H1 (cell line): ENCODE data around the gene TRIM15. TPM values are rescaled to one million over a fixed set of nuclear protein-coding genes. Genes with fewer than 3 reads are reported as not detected.

ENCODE experiments used
- CTCF ChIA-PET: fragments of 300-600 bp; sonication (Branson Sonifier 250); formaldehyde crosslinking; loops from one replicate; lab custom pipeline; 2021; ENCODE audit not compliant: partially characterized antibody; lab: Charles Lee
- POLR2A ChIA-PET: fragments of 300-600 bp; sonication (Branson Sonifier 250); formaldehyde crosslinking; loops from one replicate; lab custom pipeline; 2021; ENCODE audit warnings: inconsistent platforms; ENCODE audit not compliant: partially characterized antibody; lab: Charles Lee
- DNase-seq, 2 experiments: peaks; one replicate each; pipeline versions ENCODE4 v3.0.0 to v3.0.0-alpha.2; 2010 to 2022; ENCODE audit warnings: low spot score in 2 of 2, low read depth in 1 of 2, mixed read lengths in 1 of 2
- FAIRE-seq: peaks from 2 replicates; lab custom pipeline; 2011; peaks lifted over from hg19 to GRCh38; lab: Jason Lieb, UNC
- H2AFZ ChIP-seq: 2 replicates; pipeline ENCODE4 v1.8.1; 2012; ENCODE audit warnings: low read length, inconsistent platforms
- H2AK5ac ChIP-seq: 2 replicates; pipeline ENCODE4 v1.6.1; 2013; ENCODE audit warnings: low read depth, low read length
- H2BK120ac ChIP-seq: replicated peaks from 2 replicates; pipeline ENCODE3; 2013; ENCODE audit warnings: low read depth, low read length, inconsistent platforms
- H2BK12ac ChIP-seq: 2 replicates; pipeline ENCODE4 v1.6.1; 2013; ENCODE audit warnings: low read depth, low read length
- H2BK15ac ChIP-seq: 2 replicates; pipeline ENCODE4 v1.6.1; 2013; ENCODE audit warnings: low read length
- H2BK20ac ChIP-seq: 2 replicates; pipeline ENCODE4 v1.6.1; 2013; ENCODE audit warnings: low read length
- H2BK5ac ChIP-seq: 2 replicates; pipeline ENCODE4 v1.6.1; 2013; ENCODE audit warnings: low read depth, low read length
- H3K14ac ChIP-seq: 2 replicates; pipeline ENCODE4 v1.6.1; 2013; ENCODE audit warnings: inconsistent platforms; ENCODE audit not compliant: insufficient read length
- H3K18ac ChIP-seq: 2 replicates; pipeline ENCODE4 v1.6.1; 2013; ENCODE audit warnings: low read length; ENCODE audit errors: extremely low read depth
- H3K23ac ChIP-seq: 2 replicates; pipeline ENCODE4 v1.6.1; 2013; ENCODE audit warnings: inconsistent platforms; ENCODE audit not compliant: insufficient read length
- H3K23me2 ChIP-seq: 2 replicates; pipeline ENCODE4 v1.6.1; 2013; ENCODE audit warnings: low read depth, low read length
- H3K27ac ChIP-seq: 2 replicates; pipeline ENCODE4 v1.6.1; 2011; ENCODE audit warnings: low read depth, low read length, inconsistent platforms
- H3K27me3 ChIP-seq, 4 experiments: replicated peaks in 1 of 4; 1 replicate in 1 of 4; 2 replicates in 3 of 4; pipeline versions ENCODE4 v1.6.1 to v1.8.1; 2011 to 2013; ENCODE audit warnings: low read length in 3 of 4, mild to moderate bottlenecking in 3 of 4, inconsistent platforms in 2 of 4, mixed read lengths in 2 of 4, moderate library complexity in 1 of 4; ENCODE audit not compliant: control insufficient read depth in 3 of 4, insufficient read depth in 3 of 4; ENCODE audit errors: extremely low read depth in 1 of 4
- H3K36me3 ChIP-seq, 4 experiments: 2 replicates each; pipeline versions ENCODE4 v1.6.1 to v1.8.1; 2011 to 2013; ENCODE audit warnings: mild to moderate bottlenecking in 4 of 4, low read length in 3 of 4, moderate library complexity in 2 of 4, control low read depth in 1 of 4, inconsistent platforms in 1 of 4; ENCODE audit not compliant: insufficient read depth in 4 of 4, control insufficient read depth in 2 of 4
- H3K4ac ChIP-seq: replicated peaks from 2 replicates; pipeline ENCODE3; 2013; ENCODE audit warnings: low read length, low read depth, mixed read lengths, inconsistent platforms; ENCODE audit not compliant: insufficient read length
- H3K4me1 ChIP-seq, 4 experiments: replicated peaks in 1 of 4; 1 replicate in 1 of 4; 2 replicates in 3 of 4; pipeline versions ENCODE4 v1.6.1 to v1.8.1; 2011 to 2013; ENCODE audit warnings: low read length in 3 of 4, inconsistent platforms in 2 of 4, mixed read lengths in 1 of 4; ENCODE audit not compliant: insufficient read depth in 4 of 4, control insufficient read depth in 3 of 4
- H3K4me2 ChIP-seq, 2 experiments: 2 replicates each; pipeline versions ENCODE4 v1.6.1 to v1.8.1; 2011 to 2013; ENCODE audit warnings: low read depth in 2 of 2, low read length in 2 of 2, control low read depth in 1 of 2, inconsistent platforms in 1 of 2, mild to moderate bottlenecking in 1 of 2; ENCODE audit not compliant: insufficient read depth in 1 of 2
- H3K4me3 ChIP-seq, 4 experiments: fragments of 200-600, 300-600 bp in 1 of 4; sonication (generic), shearing (Covaris generic), sonication (Bioruptor Twin) in 1 of 4; 2 replicates each; pipeline versions ENCODE4 v1.5.1 to v1.8.1; 2011 to 2016; ENCODE audit warnings: low read length in 4 of 4, low read depth in 3 of 4, control low read depth in 2 of 4, inconsistent platforms in 2 of 4, mild to moderate bottlenecking in 2 of 4, mixed read lengths in 1 of 4, moderate library complexity in 1 of 4; ENCODE audit not compliant: insufficient read depth in 2 of 4; ENCODE audit errors: extremely low read depth in 1 of 4
- H3K56ac ChIP-seq: replicated peaks from 2 replicates; pipeline ENCODE3; 2013; ENCODE audit warnings: low read depth, mild to moderate bottlenecking, mixed read lengths, low read length, inconsistent platforms; ENCODE audit not compliant: insufficient read length
- H3K79me1 ChIP-seq: 2 replicates; pipeline ENCODE4 v1.6.1; 2013; ENCODE audit warnings: low read depth, low read length, control low read depth
- H3K79me2 ChIP-seq, 2 experiments: 2 replicates each; pipeline versions ENCODE4 v1.6.1 to v1.8.1; 2012 to 2013; ENCODE audit warnings: low read length in 2 of 2, mild to moderate bottlenecking in 2 of 2, inconsistent platforms in 1 of 2; ENCODE audit not compliant: insufficient read depth in 2 of 2, control insufficient read depth in 1 of 2
- H3K9ac ChIP-seq, 4 experiments: replicated peaks in 1 of 4; 1 replicate in 1 of 4; 2 replicates in 3 of 4; pipeline versions ENCODE4 v1.6.1 to v1.8.1; 2011 to 2013; ENCODE audit warnings: low read depth in 3 of 4, low read length in 3 of 4, control low read depth in 2 of 4, mild to moderate bottlenecking in 2 of 4, moderate library complexity in 2 of 4, inconsistent platforms in 1 of 4; ENCODE audit errors: extremely low read depth in 1 of 4
- H3K9me3 ChIP-seq, 2 experiments: 2 replicates each; pipeline versions ENCODE4 v1.6.1 to v1.8.1; 2012 to 2013; ENCODE audit warnings: mild to moderate bottlenecking in 2 of 2, moderate library complexity in 2 of 2, control low read depth in 1 of 2, inconsistent platforms in 1 of 2, low read depth in 1 of 2, low read length in 1 of 2, mixed read lengths in 1 of 2; ENCODE audit not compliant: insufficient read depth in 2 of 2
- H4K20me1 ChIP-seq, 2 experiments: replicated peaks in 1 of 2; 2 replicates each; pipeline versions ENCODE3 to v1.8.1; 2011 to 2013; ENCODE audit warnings: inconsistent platforms in 2 of 2, low read length in 2 of 2, mild to moderate bottlenecking in 1 of 2; ENCODE audit not compliant: insufficient read depth in 2 of 2, control insufficient read depth in 1 of 2
- H4K5ac ChIP-seq: 2 replicates; pipeline ENCODE4 v1.6.1; 2013; ENCODE audit warnings: low read length, low read depth, mixed read lengths, inconsistent platforms; ENCODE audit not compliant: insufficient read length
- H4K8ac ChIP-seq: 2 replicates; pipeline ENCODE4 v1.8.0; 2013; ENCODE audit warnings: mild to moderate bottlenecking, moderate library complexity, low read length, inconsistent platforms; ENCODE audit not compliant: insufficient read depth; ENCODE audit errors: extremely low read depth
- H4K91ac ChIP-seq: replicated peaks from 2 replicates; pipeline ENCODE3; 2013; ENCODE audit warnings: low read length, mixed read lengths, inconsistent platforms; ENCODE audit not compliant: insufficient read length
- BACH1 ChIP-seq: IDR thresholded peaks from 2 replicates; pipeline ENCODE4 v1.6.1; 2012; ENCODE audit warnings: low read length, improper control_type of control experiment
- CTBP2 ChIP-seq: IDR thresholded peaks from 2 replicates; pipeline ENCODE4 v1.7.0; 2011; ENCODE audit warnings: borderline replicate concordance, mild to moderate bottlenecking, moderate library complexity, mixed read lengths, low read length; ENCODE audit not compliant: insufficient read depth, insufficient read length
- EGR1 ChIP-seq: IDR thresholded peaks from 2 replicates; pipeline ENCODE4 v1.6.1; 2011; ENCODE audit warnings: low read depth, low read length, borderline replicate concordance
- GTF2F1 ChIP-seq: IDR thresholded peaks from 2 replicates; pipeline ENCODE4 v1.6.1; 2012; ENCODE audit warnings: low read depth, low read length, improper control_type of control experiment, borderline replicate concordance
- NANOG ChIP-seq: IDR thresholded peaks from 2 replicates; pipeline ENCODE4 v1.6.1; 2011; ENCODE audit warnings: low read length, low read depth, mild to moderate bottlenecking, inconsistent platforms; ENCODE audit not compliant: insufficient read depth, poor library complexity, severe bottlenecking
- RXRA ChIP-seq: IDR thresholded peaks from 2 replicates; pipeline ENCODE4 v1.6.1; 2011; ENCODE audit warnings: low read depth, mild to moderate bottlenecking, low read length, moderate library complexity; ENCODE audit not compliant: insufficient read depth
- SIX5 ChIP-seq: IDR thresholded peaks from 2 replicates; pipeline ENCODE4 v1.6.1; 2011; ENCODE audit warnings: mild to moderate bottlenecking, low read depth, low read length
- SP1 ChIP-seq: IDR thresholded peaks from 2 replicates; pipeline ENCODE4 v1.6.1; 2011; ENCODE audit warnings: low read depth, low read length
- SP2 ChIP-seq: IDR thresholded peaks from 2 replicates; pipeline ENCODE4 v1.6.1; 2012; ENCODE audit warnings: mild to moderate bottlenecking, low read length, inconsistent platforms
- SP4 ChIP-seq: IDR thresholded peaks from 2 replicates; pipeline ENCODE4 v1.6.1; 2012; ENCODE audit warnings: low read length, inconsistent platforms
- TAF1 ChIP-seq: IDR thresholded peaks from 2 replicates; pipeline ENCODE4 v1.6.1; 2011; ENCODE audit warnings: mild to moderate bottlenecking, low read depth, low read length
- TAF7 ChIP-seq: optimal IDR thresholded peaks from 2 replicates; pipeline ENCODE3; 2011; ENCODE audit warnings: low read depth, mild to moderate bottlenecking, inconsistent platforms, low read length, moderate library complexity, borderline replicate concordance
- TEAD4 ChIP-seq: IDR thresholded peaks from 2 replicates; pipeline ENCODE4 v1.6.1; 2012; ENCODE audit warnings: low read depth, low read length, inconsistent platforms, mixed read lengths
- WGBS, 2 experiments: shearing (Covaris generic) in 1 of 2; methylation state at CpG; one replicate each; pipeline versions ENCODE4 v1.1.6 to v1.1.7; 2013 to 2015; ENCODE audit warnings: low lambda C conversion rate in 2 of 2, mixed read lengths in 2 of 2, inconsistent platforms in 1 of 2, low coverage in 1 of 2, missing lambda C conversion rate in 1 of 2; ENCODE audit not compliant: insufficient replicate concordance in 2 of 2, insufficient coverage in 1 of 2, insufficient read length in 1 of 2; ENCODE audit errors: extremely low coverage in 1 of 2, missing lambda C conversion rate in 1 of 2; 5-methylcytosine and 5-hydroxymethylcytosine counted together
- polyA plus RNA-seq, 7 experiments: library from polyadenylated mRNA; depleted of rRNA in 3 of 7; stranded (reverse) in 5 of 7; unstranded in 2 of 7; fragments of >200 nt in 5 of 7; fragments of 200-250 nt in 2 of 7; gene quantifications; 1 replicate in 5 of 7; 2 replicates in 1 of 7; 4 replicates in 1 of 7; pipeline versions ENCODE4 v1.2.1 to v1.2.3, GENCODE V29; 2011 to 2013; ENCODE audit warnings: missing spikeins in 2 of 7, mixed read lengths in 2 of 7
- total RNA-seq: library from RNA; stranded (reverse); fragmentation: NEBNext Ultra II Directional; extraction: Animal tissue kit (Norgen Biotek cat#: 25700); gene quantifications from 2 replicates; pipeline ENCODE4 v1.2.1, GENCODE V29; 2021
- TF ChIP-seq, protein P1 (sequence below): IDR thresholded peaks from 2 replicates; pipeline ENCODE4 v1.6.1; 2012; ENCODE audit warnings: low read length, inconsistent platforms

Gene TRIM15
- total and polyA plus RNA-seq, 2 of the 8 experiments (the other 6 are each of a cell fraction or from before 2014, with no cell fraction given), result 0.18 to 0.48 TPM

DNA sequence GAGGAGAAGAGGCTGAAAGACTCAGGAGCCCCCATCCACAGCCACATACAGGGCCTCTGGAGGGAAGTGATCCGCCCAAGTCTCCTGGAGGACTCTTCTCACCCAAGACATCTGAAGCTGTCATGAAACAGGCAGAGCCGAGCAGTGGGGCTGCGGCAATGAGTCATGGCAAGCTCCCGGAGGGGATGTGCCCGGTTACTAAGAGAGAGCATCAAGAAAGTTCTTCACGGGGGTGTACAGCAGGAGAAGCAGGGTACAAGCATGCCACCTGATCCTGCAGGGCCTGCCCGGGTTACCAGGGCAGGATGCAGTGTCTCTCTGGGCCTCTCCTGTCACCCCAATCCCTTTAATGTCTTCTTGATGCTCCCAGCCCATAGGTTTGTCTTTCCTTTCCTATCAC, 28.7 kb downstream of the TRIM15 start:
- no peaks in the 10 kb centered on the region for H3K27me3 ChIP-seq
- H4K91ac ChIP-seq, result no peak overlapping the region
- no peak overlapping the region for H2BK20ac ChIP-seq
- H3K4ac ChIP-seq, result no peak overlapping the region
- H3K18ac ChIP-seq, result no peak overlapping the region
- H3K79me2 ChIP-seq, result no peaks in the 10 kb centered on the region
- H3K27ac ChIP-seq, result no peak overlapping the region
- ChIA-PET POLR2A (no interaction called here), CTCF (interaction anchor here (1.5 kb wide), 1 partner anchor 78 kb away, joined by 3 read pairs; no protein-coding TSS in a partner anchor)
- H3K23ac ChIP-seq, result no peak overlapping the region
- no peak overlapping the region for H2BK12ac ChIP-seq
- H3K14ac ChIP-seq, result no peak overlapping the region
- no peaks in the 10 kb centered on the region for H3K4me1 ChIP-seq
- no peaks in the 10 kb centered on the region for H3K23me2 ChIP-seq
- no peak overlapping the region for H4K8ac ChIP-seq
- DNase-seq, result no peak
- H3K9ac ChIP-seq, result no peak overlapping the region
- no peaks in the 10 kb centered on the region for H3K9me3 ChIP-seq
- no peak overlapping the region for H2BK120ac ChIP-seq
- no peak overlapping the region for H2BK15ac ChIP-seq
- H3K4me3 ChIP-seq, result no peak overlapping the region
- H3K36me3 ChIP-seq, result peaks cover 5 to 45% (median 28%) of the 10 kb centered on the region in 4 experiments; a peak in 6 of 8 replicates
- 85% methylated on average over 7 of the region's 7 CpGs; no CpG with 5 or more reads in 1 of the 2 experiments for WGBS, 2 experiments
- no peak overlapping the region for H3K4me2 ChIP-seq
- no peaks in the 10 kb centered on the region for H3K79me1 ChIP-seq
- peaks cover 6 to 12% of the 10 kb centered on the region in 2 experiments for H4K20me1 ChIP-seq
- no peak overlapping the region for H3K56ac ChIP-seq
- H2AFZ ChIP-seq, result no peak overlapping the region
- H2BK5ac ChIP-seq, result no peak overlapping the region
- FAIRE-seq, result no peak
- H2AK5ac ChIP-seq, result no peak overlapping the region
- no peak overlapping the region for H4K5ac ChIP-seq
- no peak for TF ChIP-seq GTF2F1
- no peak for TF ChIP-seq SP2
- TF ChIP-seq BACH1, result no peak
- no peak for TF ChIP-seq TAF1
- no peak for TF ChIP-seq RXRA
- TF ChIP-seq SIX5, result no peak
- TF ChIP-seq SP4, result no peak
- no peak for TF ChIP-seq EGR1
- no peak for TF ChIP-seq TEAD4
- no peak for TF ChIP-seq SP1
- TF ChIP-seq NANOG, result no peak
- TF ChIP-seq, protein P1, sequence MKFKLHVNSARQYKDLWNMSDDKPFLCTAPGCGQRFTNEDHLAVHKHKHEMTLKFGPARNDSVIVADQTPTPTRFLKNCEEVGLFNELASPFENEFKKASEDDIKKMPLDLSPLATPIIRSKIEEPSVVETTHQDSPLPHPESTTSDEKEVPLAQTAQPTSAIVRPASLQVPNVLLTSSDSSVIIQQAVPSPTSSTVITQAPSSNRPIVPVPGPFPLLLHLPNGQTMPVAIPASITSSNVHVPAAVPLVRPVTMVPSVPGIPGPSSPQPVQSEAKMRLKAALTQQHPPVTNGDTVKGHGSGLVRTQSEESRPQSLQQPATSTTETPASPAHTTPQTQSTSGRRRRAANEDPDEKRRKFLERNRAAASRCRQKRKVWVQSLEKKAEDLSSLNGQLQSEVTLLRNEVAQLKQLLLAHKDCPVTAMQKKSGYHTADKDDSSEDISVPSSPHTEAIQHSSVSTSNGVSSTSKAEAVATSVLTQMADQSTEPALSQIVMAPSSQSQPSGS, result no peak
- no peak for TF ChIP-seq TAF7
- no peak for TF ChIP-seq CTBP2
